GM23338 (cell line): ENCODE results near the gene KRT74. TPM values are rescaled to one million over a fixed set of nuclear protein-coding genes. Genes with fewer than 3 reads are reported as not detected.

Source experiments
- ATAC-seq: fragments of 200-7000 bp; cut with Tn5 transposase; 3 replicates; pipeline ENCODE4 v1.9.1; 2020
- DNase-seq: peaks from one replicate; pipeline ENCODE4 v3.0.0-alpha.2; 2015; ENCODE audit warnings: low spot score
- H2AFZ ChIP-seq: fragments of 200-600 bp; sonication (generic); 2 replicates; pipeline ENCODE4 v1.8.0; 2016; ENCODE audit warnings: antibody characterized with exemption, mild to moderate bottlenecking, moderate library complexity
- H3F3A ChIP-seq: fragments of 200-600 bp; sonication (generic); replicated peaks from 2 replicates; pipeline ENCODE4 v1.8.0; 2017; ENCODE audit warnings: antibody characterized with exemption, mixed run types, low read depth
- H3K27ac ChIP-seq: fragments of 200-600 bp; sonication (generic); 2 replicates; pipeline ENCODE4 v1.6.1; 2016; ENCODE audit warnings: low read depth
- H3K27me3 ChIP-seq: fragments of 200-600 bp; sonication (generic); 2 replicates; pipeline ENCODE4 v1.8.0; 2016; ENCODE audit warnings: mild to moderate bottlenecking, mixed run types, moderate library complexity; ENCODE audit not compliant: insufficient read depth
- H3K36me3 ChIP-seq: fragments of 200-600 bp; sonication (generic); 2 replicates; pipeline ENCODE4 v1.8.0; 2016; ENCODE audit warnings: mild to moderate bottlenecking; ENCODE audit not compliant: insufficient read depth
- H3K4me1 ChIP-seq: fragments of 200-600 bp; sonication (generic); 2 replicates; pipeline ENCODE4 v1.8.0; 2016; ENCODE audit warnings: mild to moderate bottlenecking, moderate library complexity; ENCODE audit not compliant: insufficient read depth
- H3K4me2 ChIP-seq: fragments of 200-600 bp; sonication (generic); 2 replicates; pipeline ENCODE4 v1.7.1; 2017; ENCODE audit warnings: mixed run types
- H3K4me3 ChIP-seq: fragments of 200-600 bp; sonication (generic); 2 replicates; pipeline ENCODE4 v1.6.1; 2016; ENCODE audit warnings: mixed run types
- H3K79me2 ChIP-seq: fragments of 200-600 bp; sonication (generic); replicated peaks from 2 replicates; pipeline ENCODE4 v1.8.0; 2017; ENCODE audit warnings: mild to moderate bottlenecking; ENCODE audit not compliant: insufficient read depth
- H3K9me2 ChIP-seq: fragments of 200-600 bp; sonication (generic); 2 replicates; pipeline ENCODE4 v1.8.0; 2017; ENCODE audit not compliant: insufficient read depth
- H4K20me1 ChIP-seq: fragments of 200-600 bp; sonication (generic); replicated peaks from 2 replicates; pipeline ENCODE4 v1.8.0; 2017; ENCODE audit warnings: mild to moderate bottlenecking; ENCODE audit not compliant: insufficient read depth
- H3K27ac Mint-ChIP-seq: 2 replicates; pipeline ENCODE4 v1.8.0; 2020; ENCODE audit warnings: inconsistent platforms, mild to moderate bottlenecking, moderate library complexity, mixed read lengths
- H3K27me3 Mint-ChIP-seq: 3 replicates; pipeline ENCODE4 v1.8.0; 2022; ENCODE audit warnings: low read depth, mild to moderate bottlenecking, moderate library complexity, mixed read lengths, inconsistent platforms; ENCODE audit not compliant: insufficient read depth, poor library complexity
- H3K36me3 Mint-ChIP-seq: 3 replicates; pipeline ENCODE4 v1.8.0; 2021; ENCODE audit warnings: low read depth, mild to moderate bottlenecking, inconsistent platforms, moderate library complexity, mixed read lengths
- H3K4me1 Mint-ChIP-seq: 3 replicates; pipeline ENCODE4 v1.8.0; 2020; ENCODE audit warnings: mild to moderate bottlenecking, inconsistent platforms, mixed read lengths
- H3K4me3 Mint-ChIP-seq: 3 replicates; pipeline ENCODE4 v1.8.0; 2021; ENCODE audit warnings: moderate library complexity, mild to moderate bottlenecking, inconsistent platforms, mixed read lengths
- H3K9me3 Mint-ChIP-seq: 3 replicates; pipeline ENCODE4 v1.8.0; 2020; ENCODE audit warnings: moderate library complexity, mild to moderate bottlenecking, inconsistent platforms, mixed read lengths
- EZH2phosphoT487 ChIP-seq: fragments of 200-600 bp; sonication (generic); IDR thresholded peaks from one replicate; pipeline ENCODE4 v1.8.1; 2018; ENCODE audit warnings: antibody characterized with exemption; ENCODE audit not compliant: unreplicated experiment
- JUNB ChIP-seq: IDR thresholded peaks from one replicate; pipeline ENCODE4 v1.6.1; 2016; ENCODE audit warnings: antibody characterized with exemption; ENCODE audit not compliant: unreplicated experiment
- NANOG ChIP-seq: IDR thresholded peaks from 2 replicates; pipeline ENCODE4 v1.6.1; 2016; ENCODE audit warnings: antibody characterized with exemption, borderline replicate concordance
- POLR2AphosphoS5 ChIP-seq: IDR thresholded peaks from 2 replicates; pipeline ENCODE4 v1.6.1; 2016; ENCODE audit warnings: antibody characterized with exemption, low read depth
- ZNF331 ChIP-seq: fragments of 250-450 bp; sonication (Bioruptor Pico); IDR thresholded peaks from 2 replicates; pipeline ENCODE4 v1.5.0; 2020; ENCODE audit warnings: low read depth, mild to moderate bottlenecking, moderate library complexity
- polyA plus RNA-seq: library from polyadenylated mRNA; unstranded; fragments of >200 nt; fragmentation: Nextera tagmentation; extraction: Ambion mirVana; gene quantifications from 2 replicates; pipeline ENCODE4 v1.2.1, GENCODE V29; 2016
- total RNA-seq: library from RNA; depleted of rRNA; stranded (reverse); fragments of >200 nt; shearing (Covaris generic); gene quantifications from 2 replicates; pipeline ENCODE4 v1.2.3, GENCODE V29; 2014
- TF ChIP-seq, protein P1 (sequence below): IDR thresholded peaks from one replicate; pipeline ENCODE4 v1.6.1; 2018; ENCODE audit warnings: antibody characterized with exemption; ENCODE audit not compliant: unreplicated experiment
- TF ChIP-seq, protein P2 (sequence below): IDR thresholded peaks from 2 replicates; pipeline ENCODE4 v1.6.1; 2016; ENCODE audit warnings: antibody characterized with exemption
- TF ChIP-seq, protein P3 (sequence below), 2 experiments: fragments of 200-600 bp in 1 of 2; sonication (generic) in 1 of 2; conservative IDR thresholded peaks; 2 replicates each; pipeline versions ENCODE4 v1.5.1 to v1.6.1; 2016 to 2017; ENCODE audit warnings: antibody characterized with exemption in 2 of 2, low read depth in 2 of 2, mild to moderate bottlenecking in 2 of 2, moderate library complexity in 1 of 2

Gene KRT74
- total and polyA plus RNA-seq, 2 experiments from 2014 or later = not detected

DNA sequence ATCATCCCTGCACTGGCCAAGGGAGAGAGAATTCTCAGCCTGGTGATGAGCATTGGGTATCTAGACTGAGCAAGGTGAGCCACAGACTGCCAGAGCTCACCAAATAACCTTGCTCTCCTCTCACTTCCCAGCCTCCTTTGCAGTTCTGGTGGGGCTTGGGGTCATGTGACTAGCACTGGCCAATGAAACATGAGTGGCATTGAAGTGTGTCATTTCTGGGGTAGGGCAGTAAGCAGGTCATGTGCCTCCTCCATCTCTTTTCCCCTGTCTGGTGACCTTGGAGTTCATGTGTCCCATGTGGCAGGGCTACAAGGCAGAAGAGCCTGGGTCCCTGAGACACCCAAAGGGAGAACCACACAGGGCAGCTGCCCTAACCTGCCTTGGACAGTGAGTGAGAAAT lies 31.2 kb upstream of the KRT74 start:
- no peaks in the 10 kb centered on the region for H3K79me2 ChIP-seq
- no peaks in the 10 kb centered on the region for H3K36me3 ChIP-seq
- ATAC-seq (no peak), DNase-seq (no peak)
- H3K4me1 ChIP-seq = no peaks in the 10 kb centered on the region
- no peaks in the 10 kb centered on the region for H3K36me3 Mint-ChIP-seq
- no peaks in the 10 kb centered on the region for H3K4me1 Mint-ChIP-seq
- H4K20me1 ChIP-seq = no peaks in the 10 kb centered on the region
- H3F3A ChIP-seq = no peaks in the 10 kb centered on the region
- H3K9me3 Mint-ChIP-seq = no peaks in the 10 kb centered on the region; the same call in 2 of the 3 replicates
- 0 out of 2 replicates have a peak, but pooled peaks cover 5% of the 10 kb centered on the region for H3K9me2 ChIP-seq
- TF ChIP-seq NANOG (no peak), POLR2AphosphoS5 (no peak), EZH2phosphoT487 (no peak), ZNF331 (CRISPR knock-in tag) (no peak), JUNB (no peak)
- TF ChIP-seq, protein P1, sequence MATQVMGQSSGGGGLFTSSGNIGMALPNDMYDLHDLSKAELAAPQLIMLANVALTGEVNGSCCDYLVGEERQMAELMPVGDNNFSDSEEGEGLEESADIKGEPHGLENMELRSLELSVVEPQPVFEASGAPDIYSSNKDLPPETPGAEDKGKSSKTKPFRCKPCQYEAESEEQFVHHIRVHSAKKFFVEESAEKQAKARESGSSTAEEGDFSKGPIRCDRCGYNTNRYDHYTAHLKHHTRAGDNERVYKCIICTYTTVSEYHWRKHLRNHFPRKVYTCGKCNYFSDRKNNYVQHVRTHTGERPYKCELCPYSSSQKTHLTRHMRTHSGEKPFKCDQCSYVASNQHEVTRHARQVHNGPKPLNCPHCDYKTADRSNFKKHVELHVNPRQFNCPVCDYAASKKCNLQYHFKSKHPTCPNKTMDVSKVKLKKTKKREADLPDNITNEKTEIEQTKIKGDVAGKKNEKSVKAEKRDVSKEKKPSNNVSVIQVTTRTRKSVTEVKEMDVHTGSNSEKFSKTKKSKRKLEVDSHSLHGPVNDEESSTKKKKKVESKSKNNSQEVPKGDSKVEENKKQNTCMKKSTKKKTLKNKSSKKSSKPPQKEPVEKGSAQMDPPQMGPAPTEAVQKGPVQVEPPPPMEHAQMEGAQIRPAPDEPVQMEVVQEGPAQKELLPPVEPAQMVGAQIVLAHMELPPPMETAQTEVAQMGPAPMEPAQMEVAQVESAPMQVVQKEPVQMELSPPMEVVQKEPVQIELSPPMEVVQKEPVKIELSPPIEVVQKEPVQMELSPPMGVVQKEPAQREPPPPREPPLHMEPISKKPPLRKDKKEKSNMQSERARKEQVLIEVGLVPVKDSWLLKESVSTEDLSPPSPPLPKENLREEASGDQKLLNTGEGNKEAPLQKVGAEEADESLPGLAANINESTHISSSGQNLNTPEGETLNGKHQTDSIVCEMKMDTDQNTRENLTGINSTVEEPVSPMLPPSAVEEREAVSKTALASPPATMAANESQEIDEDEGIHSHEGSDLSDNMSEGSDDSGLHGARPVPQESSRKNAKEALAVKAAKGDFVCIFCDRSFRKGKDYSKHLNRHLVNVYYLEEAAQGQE = no peak
- no peak overlapping the region for H3K4me3 Mint-ChIP-seq
- no peak overlapping the region for H3K27ac ChIP-seq
- no peak overlapping the region for H3K4me2 ChIP-seq
- H3K27me3 Mint-ChIP-seq = peaks cover 11% of the 10 kb centered on the region
- H3K27me3 ChIP-seq = peaks cover 24% of the 10 kb centered on the region
- H3K4me3 ChIP-seq = no peak overlapping the region
- H2AFZ ChIP-seq = no peak overlapping the region
- no peak overlapping the region for H3K27ac Mint-ChIP-seq

DNA sequence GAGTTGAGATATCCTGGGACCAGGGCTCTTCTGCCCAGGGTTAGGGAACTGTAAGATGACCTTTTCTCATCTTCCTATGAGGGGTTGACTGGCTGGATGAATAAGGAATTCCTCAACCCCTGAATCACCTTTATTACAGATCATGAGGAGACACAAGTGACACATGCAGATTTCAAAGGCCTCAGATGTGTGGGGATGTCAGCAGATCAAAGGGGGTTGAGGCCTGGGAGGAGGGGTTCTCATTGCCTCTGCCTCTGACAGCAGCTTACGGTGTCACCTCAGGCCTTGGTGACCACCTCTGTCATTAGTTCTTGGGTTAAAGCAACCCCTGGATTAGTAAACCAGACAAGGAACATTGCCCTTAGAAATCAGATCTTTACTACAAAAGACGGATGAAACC lies 29.7 kb upstream of the KRT74 start:
- H3K79me2 ChIP-seq = no peaks in the 10 kb centered on the region
- Mint-ChIP-seq H3K27ac (no peak overlapping the region), H3K4me1 (no peaks in the 10 kb centered on the region), H3K36me3 (no peaks in the 10 kb centered on the region), H3K4me3 (no peak overlapping the region), H3K9me3 (no peaks in the 10 kb centered on the region; the same call in 2 of the 3 replicates), H3K27me3 (peaks cover 14% of the 10 kb centered on the region)
- H3K4me2 ChIP-seq = no peak overlapping the region
- H3K4me3 ChIP-seq = no peak overlapping the region
- 0 out of 2 replicates have a peak, but pooled peaks cover 5% of the 10 kb centered on the region for H3K9me2 ChIP-seq
- DNase-seq (no peak), ATAC-seq (no peak)
- no peaks in the 10 kb centered on the region for H3K36me3 ChIP-seq
- no peaks in the 10 kb centered on the region for H3K4me1 ChIP-seq
- peaks cover 24% of the 10 kb centered on the region for H3K27me3 ChIP-seq
- no peaks in the 10 kb centered on the region for H3F3A ChIP-seq
- H2AFZ ChIP-seq = no peak overlapping the region
- no peaks in the 10 kb centered on the region for H4K20me1 ChIP-seq
- H3K27ac ChIP-seq = no peak overlapping the region
- TF ChIP-seq, protein P1 = no peak
- TF ChIP-seq, protein P2, sequence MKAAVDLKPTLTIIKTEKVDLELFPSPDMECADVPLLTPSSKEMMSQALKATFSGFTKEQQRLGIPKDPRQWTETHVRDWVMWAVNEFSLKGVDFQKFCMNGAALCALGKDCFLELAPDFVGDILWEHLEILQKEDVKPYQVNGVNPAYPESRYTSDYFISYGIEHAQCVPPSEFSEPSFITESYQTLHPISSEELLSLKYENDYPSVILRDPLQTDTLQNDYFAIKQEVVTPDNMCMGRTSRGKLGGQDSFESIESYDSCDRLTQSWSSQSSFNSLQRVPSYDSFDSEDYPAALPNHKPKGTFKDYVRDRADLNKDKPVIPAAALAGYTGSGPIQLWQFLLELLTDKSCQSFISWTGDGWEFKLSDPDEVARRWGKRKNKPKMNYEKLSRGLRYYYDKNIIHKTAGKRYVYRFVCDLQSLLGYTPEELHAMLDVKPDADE = no peak
- no peak for TF ChIP-seq POLR2AphosphoS5
- TF ChIP-seq, protein P3, sequence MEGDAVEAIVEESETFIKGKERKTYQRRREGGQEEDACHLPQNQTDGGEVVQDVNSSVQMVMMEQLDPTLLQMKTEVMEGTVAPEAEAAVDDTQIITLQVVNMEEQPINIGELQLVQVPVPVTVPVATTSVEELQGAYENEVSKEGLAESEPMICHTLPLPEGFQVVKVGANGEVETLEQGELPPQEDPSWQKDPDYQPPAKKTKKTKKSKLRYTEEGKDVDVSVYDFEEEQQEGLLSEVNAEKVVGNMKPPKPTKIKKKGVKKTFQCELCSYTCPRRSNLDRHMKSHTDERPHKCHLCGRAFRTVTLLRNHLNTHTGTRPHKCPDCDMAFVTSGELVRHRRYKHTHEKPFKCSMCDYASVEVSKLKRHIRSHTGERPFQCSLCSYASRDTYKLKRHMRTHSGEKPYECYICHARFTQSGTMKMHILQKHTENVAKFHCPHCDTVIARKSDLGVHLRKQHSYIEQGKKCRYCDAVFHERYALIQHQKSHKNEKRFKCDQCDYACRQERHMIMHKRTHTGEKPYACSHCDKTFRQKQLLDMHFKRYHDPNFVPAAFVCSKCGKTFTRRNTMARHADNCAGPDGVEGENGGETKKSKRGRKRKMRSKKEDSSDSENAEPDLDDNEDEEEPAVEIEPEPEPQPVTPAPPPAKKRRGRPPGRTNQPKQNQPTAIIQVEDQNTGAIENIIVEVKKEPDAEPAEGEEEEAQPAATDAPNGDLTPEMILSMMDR (conservative IDR thresholded peaks at IDR 0.05; ENCODE audit: low read depth in 2 of 2) = no peak
